ENCODE results near the gene MAGEF1. TPM values are rescaled to one million over a fixed set of nuclear protein-coding genes. Genes with fewer than 3 reads are reported as not detected.

MAGEF1 gene
- total RNA-seq, 1 donor from 2014 or later = 29.4 TPM

DNA sequence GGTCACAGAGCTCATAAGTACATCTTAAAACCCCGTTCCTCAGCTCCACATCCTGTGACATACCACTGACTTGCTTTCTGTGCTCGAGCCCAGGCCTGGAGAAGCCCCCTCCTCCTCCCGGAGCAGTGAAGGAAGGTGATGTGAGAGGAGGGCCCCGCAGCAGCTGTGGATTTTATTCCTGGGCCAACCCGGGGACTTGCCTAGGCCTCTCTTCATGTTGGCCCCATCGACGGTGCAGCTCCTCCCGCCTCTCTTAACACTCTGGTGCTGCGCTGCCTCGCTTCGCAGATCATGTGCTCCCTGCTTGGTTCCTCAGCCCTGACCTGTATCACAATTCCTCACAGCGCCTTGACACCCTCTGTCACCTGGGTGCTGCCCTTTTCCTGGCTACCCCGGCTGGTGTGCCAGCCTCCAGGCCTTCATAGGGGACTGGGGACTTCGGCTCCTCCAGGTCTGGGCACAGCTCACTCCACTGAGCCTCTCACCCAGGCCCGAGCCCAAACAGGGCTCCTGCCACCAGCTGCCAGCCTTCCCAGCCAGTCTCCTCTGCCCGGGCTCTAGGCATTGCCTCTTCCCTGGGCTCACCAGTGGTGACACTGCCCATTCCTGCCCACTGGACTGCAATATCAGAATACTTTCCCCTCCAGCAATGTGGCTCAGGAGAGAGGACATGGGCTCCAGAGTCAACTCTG is 21.5 kb downstream of the MAGEF1 start:
- DNase-seq (ENCODE audit: low spot score) = no peak

DNA sequence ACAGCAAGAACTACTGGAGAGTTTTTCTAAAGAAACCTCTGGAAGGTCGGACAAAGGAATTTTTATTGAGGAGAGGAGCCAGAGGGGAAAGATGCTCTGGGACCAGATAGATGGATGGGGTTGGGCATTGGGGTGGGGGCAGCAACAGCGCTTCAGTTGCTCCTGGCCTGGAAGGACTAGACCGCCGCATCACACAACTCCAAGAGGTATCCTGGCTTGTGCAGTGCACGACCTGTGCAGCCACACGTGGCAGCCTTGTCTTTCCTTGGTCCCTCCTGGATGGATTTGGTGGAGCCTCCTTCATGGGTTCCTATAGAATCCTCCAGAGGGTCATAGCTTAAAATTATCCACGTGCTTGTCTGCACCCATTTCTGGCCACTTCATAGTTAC is 23.0 kb downstream of the MAGEF1 start:
- DNase-seq (ENCODE audit: low spot score) = no peak

DNA sequence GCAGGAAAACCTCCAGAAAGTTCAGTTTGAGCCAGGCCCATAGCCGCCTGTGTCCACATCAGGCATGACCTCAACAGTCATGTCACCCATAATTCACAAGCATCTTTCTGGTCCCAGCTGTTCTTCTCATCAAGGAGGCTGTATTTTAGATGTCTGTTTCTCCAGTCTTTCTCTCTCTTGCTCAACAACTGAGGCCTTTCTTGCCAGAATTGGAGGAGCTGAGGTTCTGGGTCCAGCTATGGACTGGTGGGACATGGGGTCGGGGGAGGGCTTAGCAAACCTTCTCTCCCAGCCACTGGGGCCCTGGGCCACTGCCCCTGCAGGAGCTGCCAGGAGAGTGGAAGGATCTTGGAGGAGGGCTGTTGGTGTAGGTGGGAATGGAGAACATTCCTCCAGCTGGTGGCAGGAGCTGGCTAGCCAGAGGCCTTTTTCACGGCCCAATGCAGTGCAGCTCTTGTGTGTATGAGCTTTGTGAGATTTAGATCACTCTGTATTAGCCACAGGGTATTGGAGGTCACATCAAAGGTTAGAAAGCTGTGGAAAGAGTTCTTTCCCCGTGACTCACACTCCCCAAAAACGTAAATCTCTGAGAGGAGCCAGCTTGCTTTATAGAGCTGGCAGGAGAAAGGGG is 23.5 kb downstream of the MAGEF1 start:
- DNase-seq (ENCODE audit: low spot score) = peak; percentile 87

DNA sequence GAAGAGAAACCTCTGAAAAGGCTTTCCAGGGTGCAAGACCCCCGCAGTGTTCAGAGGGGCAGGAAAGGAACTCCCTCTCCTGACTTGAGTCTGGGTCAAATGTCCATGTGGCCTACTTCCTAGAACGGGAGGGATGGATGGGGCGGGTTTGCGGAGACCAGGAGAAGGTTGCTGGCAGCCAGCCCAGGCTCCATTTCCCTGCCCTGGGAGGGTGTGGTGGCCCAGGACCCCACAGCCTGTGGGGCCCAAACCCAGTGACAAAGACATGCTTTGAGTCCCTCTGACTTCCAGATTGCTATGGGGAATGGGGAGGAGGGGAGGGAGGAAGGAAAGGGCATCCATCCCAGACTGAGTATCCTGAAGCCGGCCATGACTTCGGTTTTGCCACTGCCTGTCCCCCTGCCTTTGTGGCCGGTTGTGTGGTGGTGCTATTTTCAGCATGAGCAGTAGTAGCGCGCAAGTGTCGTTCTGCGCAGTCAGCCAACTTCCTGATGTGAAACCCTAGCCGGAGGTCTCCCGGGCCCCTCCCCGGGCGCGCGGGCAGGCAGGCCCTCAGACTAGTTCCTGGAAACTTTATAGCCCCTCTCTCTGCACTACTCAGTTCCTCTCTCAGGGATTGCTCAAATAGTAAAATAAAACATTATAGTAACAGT is 24.4 kb downstream of the MAGEF1 start:
- peak; percentile 71 for DNase-seq (ENCODE audit: low spot score)

DNA sequence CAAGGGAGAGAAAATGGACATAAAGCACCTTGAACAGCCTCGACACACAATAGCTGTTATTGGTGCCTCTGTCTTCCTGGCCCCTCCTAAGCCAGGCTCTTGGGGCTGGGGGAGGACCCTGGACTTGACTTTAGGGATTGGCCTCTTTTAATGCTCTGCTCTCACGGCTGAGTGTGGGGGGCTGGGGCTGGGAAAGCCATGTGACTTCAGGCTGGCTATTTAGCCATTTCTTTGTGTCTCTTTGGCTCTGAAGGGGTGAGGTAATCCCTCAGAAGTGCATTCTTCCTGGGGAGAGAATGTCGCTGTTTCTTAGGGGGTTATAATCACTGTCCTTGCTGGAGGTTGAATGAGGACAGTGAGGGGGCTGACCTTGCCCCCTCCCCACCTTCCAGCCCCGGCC is 26.2 kb downstream of the MAGEF1 start:
- DNase-seq (ENCODE audit: low spot score) = peak; percentile 68

DNA sequence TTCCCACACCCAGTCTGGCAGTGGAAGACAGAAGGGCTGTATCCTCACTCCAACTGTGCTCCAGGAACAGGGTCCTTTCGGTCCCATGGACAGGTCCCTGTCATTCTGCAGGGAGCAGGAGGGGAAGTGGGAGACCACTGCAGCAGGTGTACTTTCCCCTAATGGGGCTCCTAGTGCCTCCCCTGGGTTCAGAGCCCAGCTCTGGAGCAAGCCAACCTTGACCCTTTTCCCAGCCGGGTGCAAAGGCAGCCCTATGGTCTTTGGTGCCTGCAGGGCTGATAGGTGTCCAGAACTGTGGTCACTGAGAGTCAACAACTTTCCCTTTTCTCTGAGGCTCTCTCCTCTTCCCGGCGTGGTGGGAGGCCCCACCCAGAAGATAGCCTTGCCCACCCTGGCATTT is 26.8 kb downstream of the MAGEF1 start:
- no peak for DNase-seq (ENCODE audit: low spot score)

DNA sequence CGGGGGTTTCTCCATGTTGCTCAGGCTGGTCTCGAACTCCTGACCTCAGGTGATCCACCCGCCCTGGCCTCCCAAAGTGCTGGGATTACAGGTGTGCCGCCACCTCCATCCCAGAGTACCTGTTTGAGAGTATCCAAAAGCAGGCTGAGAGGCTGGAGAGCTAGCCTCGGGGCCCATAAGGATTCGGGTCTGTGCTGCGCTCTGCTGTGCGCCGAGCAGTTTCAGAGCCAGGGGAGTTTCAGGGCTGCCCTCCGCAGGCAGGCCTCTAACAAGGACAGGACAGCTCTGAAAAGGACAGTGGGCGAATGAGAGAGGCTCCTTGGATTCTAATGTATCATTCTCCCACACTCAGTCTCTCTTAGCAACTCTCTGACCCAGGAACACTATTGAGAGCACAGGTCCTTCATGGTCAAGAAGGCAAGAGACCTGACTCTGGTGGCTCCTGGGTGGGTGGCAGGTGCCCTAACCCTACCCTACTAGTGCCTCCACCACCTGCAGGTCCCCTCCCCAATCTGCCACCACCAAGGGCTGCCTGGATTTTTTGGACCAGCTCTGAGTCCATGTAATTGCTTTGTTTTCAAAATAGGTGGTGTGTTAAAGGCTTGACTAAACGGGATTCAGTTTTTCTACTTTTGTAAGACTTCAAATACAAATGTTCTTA is 27.8 kb downstream of the MAGEF1 start:
- DNase-seq (ENCODE audit: low spot score) = no peak

DNA sequence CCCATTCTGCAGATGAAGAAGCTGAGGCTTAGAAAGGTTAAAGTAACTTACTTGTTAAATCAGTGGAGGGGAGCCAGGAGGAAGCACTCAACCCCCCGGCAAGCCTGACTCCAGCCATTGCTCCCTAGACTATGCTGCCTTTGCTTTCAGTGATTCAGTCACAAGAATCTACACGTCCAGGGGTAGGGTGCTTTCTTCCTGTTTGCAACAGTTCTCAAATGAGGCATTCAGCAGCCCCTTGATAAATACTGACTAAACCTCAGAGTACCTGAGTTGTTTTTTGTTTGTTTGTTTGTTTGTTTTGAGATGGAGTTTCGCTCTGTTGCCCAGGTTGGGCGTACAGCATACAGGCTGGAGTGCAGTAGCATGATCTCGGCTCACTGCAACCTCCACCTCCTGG is 28.6 kb downstream of the MAGEF1 start:
- no peak for DNase-seq (ENCODE audit: low spot score)

DNA sequence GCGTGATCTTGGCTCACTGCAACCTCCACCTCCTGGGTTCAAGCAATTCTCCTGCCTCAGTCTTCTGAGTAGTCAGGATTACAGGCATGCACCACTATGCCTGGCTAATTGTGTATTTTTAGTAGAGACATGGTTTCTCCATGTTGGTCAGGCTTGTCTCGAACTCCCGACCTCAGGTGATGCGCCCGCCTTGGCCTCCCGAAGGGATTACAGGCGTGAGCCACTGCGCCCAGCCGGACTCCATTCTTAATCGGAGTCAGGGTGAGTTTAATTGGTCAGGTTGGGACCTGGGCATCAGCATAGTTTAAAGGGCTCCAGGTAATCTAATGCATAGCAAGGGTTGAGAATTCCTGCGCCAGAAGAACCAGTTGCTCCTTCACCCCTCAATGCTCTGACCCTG is 29.2 kb downstream of the MAGEF1 start:
- no peak for DNase-seq (ENCODE audit: low spot score)

DNA sequence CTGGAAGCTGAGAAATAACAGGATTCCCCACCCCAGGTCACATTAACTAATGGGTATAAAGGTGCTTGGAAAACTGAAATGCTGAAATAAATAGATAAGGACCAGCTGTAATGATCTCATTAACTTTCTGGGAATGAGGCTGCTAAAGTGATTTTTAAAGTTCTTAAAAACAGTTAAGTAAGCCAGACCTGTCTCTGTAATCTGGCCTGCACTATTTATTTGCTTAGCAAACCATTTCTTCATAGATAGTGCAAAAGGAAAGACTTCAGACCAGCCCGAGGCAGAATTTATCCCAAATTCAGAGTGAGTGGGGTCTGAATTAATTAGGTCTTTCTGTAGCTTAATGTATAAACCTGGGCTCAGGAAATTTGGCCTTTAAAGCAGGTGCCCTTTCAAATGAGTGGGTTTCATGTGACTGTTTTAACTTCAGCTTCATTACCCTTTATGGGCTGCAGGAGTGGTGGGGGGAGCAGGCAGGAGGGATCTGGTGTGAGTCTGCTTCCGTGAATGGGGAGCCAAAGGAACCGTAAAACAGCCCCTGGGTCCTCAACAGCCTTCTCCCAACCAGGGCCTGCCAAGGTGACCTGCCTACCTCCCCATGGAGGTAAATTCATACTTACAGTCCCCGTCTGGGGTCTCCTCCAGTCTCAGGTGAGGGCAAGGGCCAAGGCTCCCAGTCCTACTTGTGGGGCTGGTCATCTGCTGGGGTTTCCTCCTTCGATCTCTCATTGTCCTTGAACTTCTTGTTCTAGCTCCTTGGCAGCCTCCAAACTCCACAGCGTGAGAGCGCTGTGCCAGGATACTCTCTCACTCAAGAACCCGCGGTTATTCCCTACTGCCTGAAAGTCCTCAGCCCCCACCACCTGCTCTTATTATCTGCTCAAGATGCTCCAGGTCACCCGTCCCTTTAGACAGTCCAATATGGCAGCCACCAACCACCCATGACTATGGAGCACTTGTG is 31.2 kb downstream of the MAGEF1 start:
- no peak for DNase-seq (ENCODE audit: low spot score)

DNA sequence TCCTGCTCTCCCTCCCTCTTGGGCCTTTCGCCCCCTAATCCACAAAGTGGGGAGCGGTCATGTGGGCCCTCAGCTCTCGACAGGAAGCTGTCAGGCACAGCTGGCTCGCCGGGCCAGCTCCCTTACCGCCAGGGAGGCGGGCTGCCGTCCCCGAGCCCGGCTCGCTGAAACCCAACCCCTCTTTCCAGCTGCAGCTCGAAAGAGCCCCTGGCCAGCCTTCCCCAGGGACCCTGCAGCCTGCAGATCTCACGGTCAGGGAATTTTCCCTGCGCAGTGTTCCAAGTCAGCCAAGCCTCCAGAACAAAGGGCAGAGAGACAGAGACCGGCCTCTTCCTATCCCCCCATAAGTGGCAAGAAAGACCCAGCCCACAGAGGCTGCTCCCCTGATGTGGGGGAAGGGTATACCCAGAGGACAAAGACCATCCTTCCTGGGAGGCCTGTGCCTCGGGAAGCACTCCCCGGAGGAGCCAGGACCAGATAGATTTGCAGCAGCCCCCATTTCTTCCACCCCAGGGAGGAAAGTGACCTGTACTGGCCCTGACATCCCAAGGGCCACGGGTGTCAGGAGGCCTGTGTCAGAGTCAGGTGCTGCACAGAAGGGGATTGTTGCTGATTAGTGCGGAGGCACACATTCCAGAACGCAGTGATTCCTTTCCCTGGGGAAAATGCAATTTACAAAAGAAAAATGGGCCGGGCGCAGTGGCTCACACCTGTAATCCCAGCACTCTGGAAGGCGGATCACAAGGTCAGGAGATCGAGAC is 32.6 kb downstream of the MAGEF1 start:
- DNase-seq (ENCODE audit: low spot score) = peak; percentile 66

DNA sequence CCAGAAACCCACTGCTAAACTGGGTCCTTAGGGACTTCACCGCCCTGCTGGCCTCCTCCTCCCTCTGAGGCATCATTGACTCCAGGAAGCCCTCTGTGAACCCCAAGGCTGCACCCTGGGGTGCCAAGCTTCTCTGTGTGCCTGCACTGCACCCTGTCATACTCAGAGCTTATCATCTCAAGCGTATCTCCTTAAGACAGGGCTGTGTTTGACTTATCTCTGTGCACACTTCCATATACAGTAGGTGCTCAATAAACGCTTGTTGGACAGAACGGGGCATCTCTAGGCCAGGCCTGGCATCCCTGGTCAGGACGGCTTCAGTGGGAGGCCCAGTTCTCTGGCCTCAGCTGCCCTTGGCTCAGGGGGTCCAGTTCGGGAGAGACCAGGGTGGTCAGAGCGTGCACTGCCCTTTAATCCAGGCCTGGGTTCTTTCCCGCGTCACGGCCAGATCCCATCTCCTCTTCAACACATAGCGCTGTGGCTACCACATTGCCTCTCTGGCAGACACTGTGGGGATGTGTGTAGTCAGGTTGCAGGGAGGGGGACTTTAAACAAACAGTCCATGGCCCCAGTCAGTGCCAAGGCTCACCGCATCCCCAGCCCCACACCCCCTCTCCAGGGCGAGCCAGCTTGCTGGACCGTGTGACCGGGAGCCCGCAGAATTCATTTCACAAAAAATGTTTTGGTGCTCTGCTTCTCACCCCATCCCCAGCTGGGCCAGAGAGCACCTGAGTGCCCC is 33.4 kb downstream of the MAGEF1 start:
- no peak for DNase-seq (ENCODE audit: low spot score)

DNA sequence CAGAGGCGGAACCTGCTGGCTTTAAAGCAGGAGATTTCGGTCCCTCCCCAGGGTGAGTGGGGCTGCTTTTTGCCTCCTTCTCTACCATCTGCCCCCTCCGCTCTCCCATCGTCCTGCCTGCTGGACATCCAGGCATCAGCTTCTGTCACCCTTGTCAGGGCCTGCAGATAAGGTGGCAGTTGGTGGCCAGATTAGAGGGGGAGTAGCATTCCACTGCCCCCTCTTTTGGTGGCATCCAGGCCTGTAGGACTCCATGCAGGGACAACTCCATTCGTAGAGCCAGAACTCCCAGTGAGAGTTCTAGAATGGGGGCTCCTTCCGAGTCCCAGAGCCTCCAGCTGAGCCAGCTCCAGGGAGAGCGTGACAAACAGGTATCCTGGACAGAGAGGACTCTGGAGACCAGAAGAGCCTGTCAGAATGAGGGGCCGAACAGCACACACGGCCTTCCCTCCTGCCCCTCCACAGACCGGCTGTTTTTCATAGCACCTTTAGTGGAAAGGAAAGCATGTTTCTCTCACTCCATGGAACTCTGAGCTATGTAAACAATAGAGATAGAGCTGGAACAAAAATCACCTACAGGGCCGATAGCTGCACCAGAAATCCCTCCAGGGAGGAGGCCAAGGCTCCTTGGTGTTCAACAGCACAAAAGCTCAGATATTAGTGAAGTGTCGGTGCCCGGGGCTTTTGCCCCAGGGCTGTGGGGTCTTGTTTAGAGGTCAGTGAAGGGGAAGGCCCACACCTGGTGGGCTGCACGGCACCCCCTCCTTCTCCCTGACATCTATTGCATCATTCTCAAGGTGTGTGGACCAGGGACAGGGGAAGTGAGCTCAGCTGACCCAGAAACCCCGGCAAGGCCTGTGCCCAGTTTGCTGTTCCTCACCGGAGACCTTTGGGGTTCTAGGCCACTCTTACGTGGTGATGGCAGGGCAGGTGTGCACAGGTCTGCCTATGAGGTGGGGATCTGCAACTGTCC is 34.2 kb downstream of the MAGEF1 start:
- no peak for DNase-seq (ENCODE audit: low spot score)

DNA sequence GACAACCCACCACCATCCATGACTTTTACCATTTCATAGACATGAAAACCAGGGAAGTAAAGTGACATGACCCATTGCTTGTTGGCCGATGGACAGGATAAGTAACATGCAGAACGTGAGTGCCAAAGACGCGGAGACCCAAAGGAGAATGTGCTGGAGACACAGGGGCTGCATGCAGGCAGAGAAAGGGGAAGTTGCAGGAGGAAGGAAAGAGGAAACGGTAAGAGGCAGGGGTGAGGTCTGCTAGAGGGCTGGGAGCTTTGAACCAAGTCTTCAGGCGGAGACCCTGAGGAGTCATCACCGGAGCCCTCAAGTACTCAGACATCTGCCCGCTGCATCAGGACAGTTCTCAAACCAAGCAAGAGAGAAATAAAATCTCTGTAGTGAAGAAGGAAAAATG is 34.9 kb downstream of the MAGEF1 start:
- DNase-seq (ENCODE audit: low spot score) = no peak

DNA sequence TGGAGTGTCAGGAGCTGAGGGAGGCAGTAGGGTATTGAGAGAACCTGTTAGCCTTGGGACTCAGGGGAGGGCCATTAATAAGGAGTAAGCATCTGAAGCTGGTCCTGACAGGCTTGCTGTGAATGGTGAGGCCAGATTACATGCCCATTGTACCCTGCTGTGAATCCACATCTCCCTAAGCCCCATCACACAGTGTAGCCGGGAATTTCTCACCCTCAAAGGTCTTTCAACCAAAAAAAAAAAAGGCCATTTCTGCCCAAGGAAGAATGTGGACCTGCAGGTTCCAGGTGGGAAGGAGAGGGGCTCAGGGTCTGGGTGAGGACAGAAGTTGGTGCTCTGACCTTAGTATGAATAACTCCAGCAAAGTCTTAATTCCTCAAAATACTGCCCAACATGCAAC is 37.2 kb downstream of the MAGEF1 start:
- no peak for DNase-seq (ENCODE audit: low spot score)

DNA sequence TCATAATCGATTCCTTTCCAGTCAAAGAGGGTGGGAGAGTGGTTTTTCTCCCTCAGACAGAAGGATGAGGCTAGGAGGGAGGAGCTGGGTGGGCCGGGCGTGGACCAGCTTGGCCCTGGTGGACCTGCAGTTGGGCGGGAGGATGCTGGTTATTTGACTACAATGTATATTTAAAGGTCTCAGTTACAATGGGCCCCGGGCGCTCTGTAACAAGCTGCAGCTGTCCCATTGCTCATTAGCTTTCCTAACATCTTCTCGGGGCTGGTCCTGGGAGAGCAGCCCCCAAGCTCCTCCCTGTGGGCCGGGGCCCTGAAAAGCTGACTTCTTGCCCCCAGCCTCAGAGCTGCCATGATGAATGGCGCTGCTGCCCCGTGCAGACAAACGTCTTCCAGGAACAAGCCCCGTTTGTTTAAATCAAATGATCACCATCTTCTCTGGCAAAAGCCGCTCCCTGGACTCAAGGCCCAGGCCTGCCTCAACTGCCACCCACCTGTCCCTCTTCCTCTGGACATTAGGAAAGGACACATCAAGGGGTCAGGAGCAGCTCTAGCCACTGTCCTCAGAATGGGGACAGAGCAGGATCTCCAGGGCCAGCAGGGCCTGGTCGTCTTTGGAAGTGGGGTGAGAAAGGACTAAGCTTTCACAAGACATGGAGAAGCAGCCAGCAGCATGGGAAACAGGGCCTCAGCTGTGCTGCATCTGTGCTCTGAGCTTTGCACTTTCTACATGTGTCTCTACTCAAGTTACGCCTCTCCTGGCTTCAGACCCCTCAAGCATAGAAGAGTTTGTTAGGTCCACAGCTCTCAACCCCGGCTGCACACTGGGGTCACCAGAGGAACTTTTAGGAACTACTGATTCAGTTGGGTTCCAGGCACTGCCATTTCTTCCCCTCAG is 38.6 kb downstream of the MAGEF1 start:
- DNase-seq (ENCODE audit: low spot score) = no peak

DNA sequence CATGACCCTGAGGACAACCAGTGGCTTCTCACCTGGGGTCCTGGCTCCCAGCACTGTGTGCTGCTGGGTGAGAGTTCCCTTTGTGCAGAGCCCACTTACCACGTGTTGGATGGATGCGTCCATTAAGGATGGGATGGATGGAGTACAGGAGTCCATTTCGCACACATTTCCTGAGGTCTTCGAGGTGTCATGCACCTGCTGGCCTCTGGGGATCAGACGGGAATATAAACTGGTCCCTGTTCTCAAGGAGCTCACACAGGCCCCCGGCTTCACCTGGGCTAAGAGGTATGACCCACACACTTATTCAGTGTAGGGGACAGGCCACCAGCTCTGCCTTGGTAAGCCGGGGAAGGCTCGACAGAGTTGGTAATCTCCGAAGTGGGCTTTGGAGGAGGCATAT is 39.5 kb downstream of the MAGEF1 start:
- DNase-seq (ENCODE audit: low spot score) = no peak

Data from umbilical cord (tissue), 2 donors.